KMS-11 (cell line): ENCODE data around the gene COL4A6.

Experiments used
- H2AFZ ChIP-seq: fragments of 200-600 bp; sonication (generic); 2 replicates; pipeline ENCODE4 v1.6.1; 2016; ENCODE audit warnings: antibody characterized with exemption, mixed run types, low read depth
- H3K27ac ChIP-seq: fragments of 200-600 bp; sonication (generic); 2 replicates; pipeline ENCODE4 v1.6.1; 2016; ENCODE audit warnings: mild to moderate bottlenecking, mixed run types
- H3K27me3 ChIP-seq: fragments of 200-600 bp; sonication (generic); 2 replicates; pipeline ENCODE4 v1.6.1; 2017; ENCODE audit warnings: mild to moderate bottlenecking, low read depth, mixed run types, moderate library complexity; ENCODE audit not compliant: insufficient read depth
- H3K36me3 ChIP-seq: fragments of 200-600 bp; sonication (generic); 2 replicates; pipeline ENCODE4 v1.6.1; 2017; ENCODE audit warnings: mild to moderate bottlenecking, mixed run types; ENCODE audit not compliant: insufficient read depth
- H3K4me1 ChIP-seq: fragments of 200-600 bp; sonication (generic); 2 replicates; pipeline ENCODE4 v1.6.1; 2016; ENCODE audit warnings: mild to moderate bottlenecking, low read depth, mixed run types; ENCODE audit not compliant: poor library complexity, severe bottlenecking
- H3K4me2 ChIP-seq: fragments of 200-600 bp; sonication (generic); 2 replicates; pipeline ENCODE4 v1.7.0; 2016; ENCODE audit warnings: mild to moderate bottlenecking, mixed run types
- H3K4me3 ChIP-seq: fragments of 200-600 bp; sonication (generic); IDR thresholded peaks from 2 replicates; pipeline ENCODE4 v1.6.1; 2017; ENCODE audit warnings: low read depth, low read length, mixed read lengths; ENCODE audit not compliant: insufficient read depth
- H3K79me2 ChIP-seq: fragments of 200-600 bp; sonication (generic); 2 replicates; pipeline ENCODE4 v1.6.1; 2016; ENCODE audit warnings: low read depth, mixed run types; ENCODE audit not compliant: insufficient read depth
- H3K9ac ChIP-seq: fragments of 200-600 bp; sonication (generic); 2 replicates; pipeline ENCODE4 v1.6.1; 2016; ENCODE audit warnings: mild to moderate bottlenecking, mixed run types
- H4K20me1 ChIP-seq: fragments of 200-600 bp; sonication (generic); 2 replicates; pipeline ENCODE4 v1.6.1; 2016; ENCODE audit warnings: mild to moderate bottlenecking, mixed run types; ENCODE audit not compliant: insufficient read depth
- CTCF ChIP-seq: fragments of 200-600 bp; sonication (generic); conservative IDR thresholded peaks from 2 replicates; pipeline ENCODE4 v1.6.1; 2017; ENCODE audit warnings: low read depth, mild to moderate bottlenecking, antibody characterized with exemption, low read length, moderate library complexity, mixed read lengths

The COL4A6 gene

DNA sequence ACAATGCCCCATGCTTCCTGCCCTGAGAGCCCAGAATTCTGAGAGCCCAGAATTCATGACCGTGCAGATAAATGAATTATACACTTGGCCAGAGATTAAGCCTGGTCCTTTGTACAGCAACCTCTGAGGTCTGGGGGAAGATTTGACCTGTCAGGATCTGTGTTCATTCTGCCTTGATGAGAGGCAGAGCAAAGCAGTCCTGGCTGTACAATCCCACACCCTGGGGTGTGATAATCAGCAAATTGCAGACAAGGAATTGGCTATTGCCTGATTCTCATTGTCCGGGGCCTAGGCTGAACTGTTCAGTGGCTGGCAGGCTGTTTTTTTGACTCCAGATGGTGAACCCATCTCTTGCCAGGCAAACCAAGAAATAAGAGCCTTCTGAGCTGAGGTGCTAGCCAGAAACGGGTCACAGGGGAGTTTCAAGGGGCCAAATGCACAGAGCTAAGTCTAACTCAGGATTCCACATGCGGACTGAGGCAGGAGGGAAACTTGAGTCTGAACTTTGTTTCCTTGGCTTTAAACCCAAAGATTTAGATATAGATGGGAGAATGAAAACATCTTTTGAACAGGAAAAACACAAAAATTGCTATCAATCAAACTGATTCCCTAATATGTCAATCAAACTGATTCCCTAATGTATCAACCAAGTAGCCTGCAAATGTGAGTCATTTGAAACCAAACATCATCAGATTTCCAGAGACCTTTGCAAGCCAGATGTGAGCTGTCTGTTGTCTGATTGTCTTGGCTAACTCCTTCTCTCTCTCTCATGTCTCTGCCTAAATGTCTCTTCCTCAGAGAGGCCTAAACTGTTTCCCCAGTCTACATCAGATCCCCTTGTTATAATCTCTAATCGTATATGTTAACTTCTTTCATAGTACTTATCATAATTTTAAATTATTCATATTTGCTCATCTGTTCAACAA is 187.3 kb downstream of the COL4A6 start:
- H3K79me2 ChIP-seq = no peaks in the 10 kb centered on the region
- no peak overlapping the region for H3K27ac ChIP-seq
- TF ChIP-seq CTCF = no peak
- no peak overlapping the region for H2AFZ ChIP-seq
- H4K20me1 ChIP-seq = no peaks in the 10 kb centered on the region
- H3K9ac ChIP-seq = no peak overlapping the region
- H3K4me1 ChIP-seq = no peaks in the 10 kb centered on the region
- no peaks in the 10 kb centered on the region for H3K36me3 ChIP-seq
- H3K4me2 ChIP-seq = no peak overlapping the region
- H3K4me3 ChIP-seq = no peak overlapping the region
- no peaks in the 10 kb centered on the region for H3K27me3 ChIP-seq

DNA sequence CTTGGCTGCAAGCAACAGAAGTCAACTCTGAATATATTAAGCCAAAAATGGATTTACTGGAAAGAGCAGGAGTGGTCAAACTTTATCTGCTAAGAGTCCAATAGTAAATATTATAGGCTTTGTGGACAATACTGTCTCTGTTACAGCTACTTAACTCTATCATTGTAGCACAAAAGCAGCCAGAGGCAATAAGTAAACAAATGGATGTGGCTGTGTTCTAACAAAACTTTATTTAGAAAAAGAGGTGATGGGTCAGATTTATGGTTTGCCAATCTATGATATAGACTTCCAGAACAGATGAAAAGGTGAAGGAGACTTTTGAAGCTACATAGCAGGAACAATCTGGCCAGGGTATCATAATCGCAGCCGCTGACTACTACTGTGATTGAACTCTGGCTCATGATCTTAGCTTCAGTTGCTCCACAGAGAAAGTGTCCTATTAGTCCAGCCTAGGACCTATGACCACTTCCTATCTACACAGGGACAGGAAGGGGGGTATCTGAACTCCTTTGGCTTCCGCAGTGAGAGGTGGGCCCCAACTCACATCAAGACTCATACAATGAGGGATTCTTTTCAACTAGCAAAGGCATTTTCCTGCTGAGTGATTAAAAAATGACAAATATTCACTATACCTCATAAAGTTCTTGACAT is 191.8 kb downstream of the COL4A6 start:
- Histone ChIP-seq H4K20me1 (no peaks in the 10 kb centered on the region), H3K27me3 (no peaks in the 10 kb centered on the region), H3K36me3 (no peaks in the 10 kb centered on the region), H3K27ac (no peak overlapping the region), H3K4me2 (no peak overlapping the region), H3K79me2 (no peaks in the 10 kb centered on the region), H3K4me1 (no peaks in the 10 kb centered on the region), H3K9ac (no peak overlapping the region), H2AFZ (no peak overlapping the region), H3K4me3 (no peak overlapping the region)
- TF ChIP-seq CTCF = no peak

DNA sequence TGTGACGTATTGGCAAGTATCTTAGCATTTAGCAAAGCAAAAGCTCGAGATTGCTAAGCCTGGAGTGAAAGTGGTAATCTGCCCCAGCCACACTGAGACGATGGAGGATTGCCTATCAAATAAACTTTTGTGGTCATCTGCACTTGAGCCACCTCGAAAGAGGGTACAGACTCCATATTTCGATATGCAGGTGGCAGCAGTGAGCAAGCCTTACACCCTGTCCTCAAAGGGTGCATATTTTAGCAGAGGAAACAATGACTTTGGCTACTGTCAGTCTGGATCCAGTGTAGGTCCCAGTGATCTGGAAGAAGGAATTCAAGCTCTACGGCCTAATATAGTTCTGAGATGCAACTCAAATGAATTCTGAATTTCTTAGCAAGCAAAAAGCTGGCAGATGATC is 192.8 kb downstream of the COL4A6 start:
- Histone ChIP-seq H3K4me3 (no peak overlapping the region), H3K27me3 (no peaks in the 10 kb centered on the region), H3K4me2 (no peak overlapping the region), H4K20me1 (no peaks in the 10 kb centered on the region), H3K79me2 (no peaks in the 10 kb centered on the region), H3K4me1 (no peaks in the 10 kb centered on the region), H3K27ac (no peak overlapping the region), H3K36me3 (no peaks in the 10 kb centered on the region), H3K9ac (no peak overlapping the region), H2AFZ (no peak overlapping the region)
- no peak for TF ChIP-seq CTCF

GRCh38 chrX:108235986-108236385 is 202.2 kb downstream of the COL4A6 start:
- no peak for TF ChIP-seq CTCF
- no peaks in the 10 kb centered on the region for H3K4me1 ChIP-seq
- H2AFZ ChIP-seq = no peak overlapping the region

More at GRCh38 chrX:108235986-108236385, 202.2 kb downstream of the COL4A6 start:
- no peak overlapping the region for H3K9ac ChIP-seq
- no peaks in the 10 kb centered on the region for H4K20me1 ChIP-seq
- no peak overlapping the region for H3K4me2 ChIP-seq
- no peak overlapping the region for H3K4me3 ChIP-seq
- no peaks in the 10 kb centered on the region for H3K36me3 ChIP-seq
- H3K27ac ChIP-seq = no peak overlapping the region
- no peaks in the 10 kb centered on the region for H3K79me2 ChIP-seq
- no peaks in the 10 kb centered on the region for H3K27me3 ChIP-seq
